ENCODE results near the gene AMPD3. TPM values are rescaled to one million over a fixed set of nuclear protein-coding genes. Genes with fewer than 3 reads are reported as not detected.

AMPD3 gene
- total RNA-seq, 2 experiments from 2014 or later = 13.2 to 14.1 TPM

GRCh38 chr11:10459029-10459970 is 4.2 kb downstream of the AMPD3 start:
- Histone ChIP-seq H3K27me3 (ENCODE audit: control insufficient read depth in 1 of 2, insufficient read depth in 2 of 2, low read length in 2 of 2) (no peaks in the 10 kb centered on the region), H3K4me3 (ENCODE audit: low read length) (peak overlapping the region; percentile 10), H3K36me3 (ENCODE audit: insufficient read depth, low read length) (peaks cover 35% of the 10 kb centered on the region), H3K4me1 (ENCODE audit: insufficient read depth, low read length) (peaks cover 69% of the 10 kb centered on the region), H3K9me3 (ENCODE audit: control insufficient read depth in 1 of 2, insufficient read depth in 1 of 2, low read length in 2 of 2) (no peaks in the 10 kb centered on the region), H3K27ac (ENCODE audit: low read depth in 1 of 2, low read length in 2 of 2) (peak overlapping the region; percentile 63 to 89)
- no peaks in the 10 kb centered on the region for H3K27me3 Mint-ChIP-seq
- DNase-seq (peak; percentile 34 to 91 (median 63)), ATAC-seq (ENCODE audit: poor library complexity) (peak; percentile 71)
- peaks cover 51% of the 10 kb centered on the region for H3K4me1 Mint-ChIP-seq (ENCODE audit: low read depth)
- peak overlapping the region; percentile 95 for H3K27ac Mint-ChIP-seq
- H3K4me3 Mint-ChIP-seq = peak overlapping the region; percentile 83
- CTCF ChIA-PET = interaction anchor here (1.0 to 2.6 kb wide), 6 partner anchors 46 to 195 kb away, joined by 3 to 9 read pairs (median 4); partner anchors contain the start of gene RNF141
- POLR2A ChIA-PET = interaction anchor here (0.6 to 2.5 kb wide), 11 partner anchors 8 to 999 kb away, joined by 3 to 12 read pairs (median 3); partner anchors contain the start of genes CTR9, EIF4G2, RNF141 and ZNF143
- peaks cover 36% of the 10 kb centered on the region for H3K36me3 Mint-ChIP-seq (ENCODE audit: low read depth)
- intact Hi-C loops (cut with DNase I, micrococcal nuclease) = loop anchor here (2.0 to 10.0 kb wide), 7 partner anchors 46 to 1772 kb away; partner anchors contain the start of genes RNF141 (in 1 of the 2), SBF2 (in 1 of the 2) and ZBED5 (in 1 of the 2)
- TF ChIP-seq CTCF (IDR thresholded peaks at IDR 0.05) = no peak
- H3K9me3 Mint-ChIP-seq = no peaks in the 10 kb centered on the region

- no peaks in the 10 kb centered on the region for H3K9me3 Mint-ChIP-seq
- CTCF ChIA-PET = interaction anchor here (1.3 to 2.6 kb wide), 3 partner anchors 9 to 80 kb away, joined by 4 to 9 read pairs (median 4); partner anchors contain the start of gene RNF141
- TF ChIP-seq CTCF (IDR thresholded peaks at IDR 0.05) = no peak
- H3K4me1 Mint-ChIP-seq (ENCODE audit: low read depth) = peaks cover 45% of the 10 kb centered on the region
- H3K36me3 Mint-ChIP-seq (ENCODE audit: low read depth) = peaks cover 50% of the 10 kb centered on the region
- DNase-seq (no peak), ATAC-seq (ENCODE audit: poor library complexity) (no peak)
- Histone ChIP-seq H3K27me3 (ENCODE audit: control insufficient read depth in 1 of 2, insufficient read depth in 2 of 2, low read length in 2 of 2) (no peaks in the 10 kb centered on the region), H3K36me3 (ENCODE audit: insufficient read depth, low read length) (peaks cover 49% of the 10 kb centered on the region), H3K9me3 (ENCODE audit: control insufficient read depth in 1 of 2, insufficient read depth in 1 of 2, low read length in 2 of 2) (no peaks in the 10 kb centered on the region), H3K27ac (ENCODE audit: low read depth in 1 of 2, low read length in 2 of 2) (peak overlapping the region in 1 of 2 donors; percentile 21), H3K4me3 (ENCODE audit: low read length) (no peak overlapping the region), H3K4me1 (ENCODE audit: insufficient read depth, low read length) (peaks cover 57% of the 10 kb centered on the region)
- POLR2A ChIA-PET = interaction anchor here (0.6 to 2.5 kb wide), 4 partner anchors 12 to 1393 kb away, joined by 3 to 12 read pairs (median 4); partner anchors contain the start of gene RNF141
- intact Hi-C loops (cut with DNase I, micrococcal nuclease) = loop anchor here in 1 of 2 experiments (5.0 kb wide), 1 partner anchor 1382 kb away; the partner anchor contains the start of gene USP47
- no peaks in the 10 kb centered on the region for H3K27me3 Mint-ChIP-seq
- no peak overlapping the region for H3K4me3 Mint-ChIP-seq
- peak overlapping the region; percentile 95 for H3K27ac Mint-ChIP-seq
Observed at GRCh38 chr11:10460611-10461275, 5.7 kb downstream of the AMPD3 start.

- H3K27me3 ChIP-seq (ENCODE audit: control insufficient read depth in 1 of 2, insufficient read depth in 2 of 2, low read length in 2 of 2) = no peaks in the 10 kb centered on the region
- H3K27ac ChIP-seq (ENCODE audit: low read depth in 1 of 2, low read length in 2 of 2) = no peak overlapping the region
- H3K27ac Mint-ChIP-seq = no peak overlapping the region
- H3K4me3 Mint-ChIP-seq = no peak overlapping the region
- H3K27me3 Mint-ChIP-seq = no peaks in the 10 kb centered on the region
- H3K4me1 Mint-ChIP-seq (ENCODE audit: low read depth) = peaks cover 39% of the 10 kb centered on the region
- no peak overlapping the region for H3K4me3 ChIP-seq (ENCODE audit: low read length)
- no peaks in the 10 kb centered on the region for H3K9me3 Mint-ChIP-seq
- CTCF ChIA-PET = interaction anchor here (1.3 kb wide), 2 partner anchors 10 to 48 kb away, joined by 4 read pairs; no protein-coding TSS in a partner anchor
- TF ChIP-seq CTCF (IDR thresholded peaks at IDR 0.05) = no peak
- ATAC-seq (ENCODE audit: poor library complexity) (no peak), DNase-seq (no peak)
- POLR2A ChIA-PET = interaction anchor here (1.0 to 1.1 kb wide), 2 partner anchors 11 to 15 kb away, joined by 3 to 5 read pairs; no protein-coding TSS in a partner anchor
- peaks cover 52% of the 10 kb centered on the region for H3K36me3 ChIP-seq (ENCODE audit: insufficient read depth, low read length)
- peaks cover 53% of the 10 kb centered on the region for H3K4me1 ChIP-seq (ENCODE audit: insufficient read depth, low read length)
- H3K9me3 ChIP-seq (ENCODE audit: control insufficient read depth in 1 of 2, insufficient read depth in 1 of 2, low read length in 2 of 2) = no peaks in the 10 kb centered on the region
- intact Hi-C loops (cut with DNase I, micrococcal nuclease) = loop anchor here in 1 of 2 experiments (5.0 kb wide), 1 partner anchor 1381 kb away; the partner anchor contains the start of gene USP47
- peaks cover 54% of the 10 kb centered on the region for H3K36me3 Mint-ChIP-seq (ENCODE audit: low read depth)
Observed at GRCh38 chr11:10461276-10461790, 6.3 kb downstream of the AMPD3 start.

Measured in CD4-positive, alpha-beta T cell (primary cell).